ENCODE data around the gene KCNIP1.

The KCNIP1 gene

GRCh38 chr5:170632985-170633234, 129.1 kb downstream of the KCNIP1 start:
- H3K4me3 Mint-ChIP-seq, result peak overlapping the region; percentile 88
- peaks cover 1% of the 10 kb centered on the region for H3K27me3 Mint-ChIP-seq
- no peak overlapping the region for H3K27ac Mint-ChIP-seq
- H3K36me3 Mint-ChIP-seq, result no peaks in the 10 kb centered on the region
- peaks cover 18% of the 10 kb centered on the region for H3K4me1 Mint-ChIP-seq (ENCODE audit: low read depth)
- H3K9me3 Mint-ChIP-seq (ENCODE audit: low read depth), result no peaks in the 10 kb centered on the region

DNA sequence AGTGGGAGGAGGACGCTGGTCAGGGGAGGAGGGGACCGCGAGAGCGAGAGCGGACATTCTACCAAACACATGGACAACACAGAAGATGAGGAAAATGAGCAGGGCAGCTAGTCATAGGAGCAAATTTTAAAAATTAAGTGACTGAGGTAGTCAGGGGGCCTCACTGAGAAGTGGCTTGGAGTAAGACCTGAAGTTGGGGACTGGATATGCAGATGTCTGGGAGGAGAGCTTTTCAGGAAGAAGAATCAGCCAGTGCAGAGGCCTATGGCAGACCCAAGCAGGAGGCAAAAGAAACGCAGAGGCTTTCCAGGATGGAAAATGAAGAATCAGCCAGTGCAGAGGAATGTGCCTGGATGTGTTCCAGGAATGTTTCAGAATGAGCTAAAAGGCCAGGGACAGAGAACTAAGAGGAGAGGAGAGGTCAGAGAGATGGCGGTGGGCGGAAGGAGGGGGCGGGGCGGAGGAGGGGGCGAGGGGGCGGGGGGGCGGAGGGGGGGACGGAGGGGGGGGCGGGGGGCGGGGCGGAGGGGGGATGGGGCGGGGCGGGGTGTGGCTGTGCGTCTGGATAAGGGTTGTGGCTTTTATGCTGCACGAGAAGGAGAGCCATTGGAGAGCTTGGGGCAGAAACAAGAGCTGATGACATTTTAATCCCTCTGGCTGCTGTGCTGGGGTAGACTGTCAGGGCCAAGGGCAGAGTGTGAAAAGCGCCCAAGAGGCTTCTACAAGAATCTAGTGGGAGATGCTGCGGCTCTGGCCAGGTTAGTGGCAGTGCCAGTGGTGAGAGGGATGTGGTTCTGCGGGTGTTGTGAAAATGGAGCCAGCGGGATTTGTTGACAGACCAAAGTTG, 129.6 kb downstream of the KCNIP1 start:
- Mint-ChIP-seq H3K4me3 (peak overlapping the region; percentile 88), H3K36me3 (no peaks in the 10 kb centered on the region), H3K27ac (no peak overlapping the region), H3K9me3 (ENCODE audit: low read depth) (no peaks in the 10 kb centered on the region), H3K27me3 (peaks cover 1% of the 10 kb centered on the region), H3K4me1 (ENCODE audit: low read depth) (peaks cover 18% of the 10 kb centered on the region)

- Mint-ChIP-seq H3K36me3 (no peaks in the 10 kb centered on the region), H3K27me3 (peaks cover 1% of the 10 kb centered on the region), H3K4me3 (peak overlapping the region; percentile 64), H3K9me3 (ENCODE audit: low read depth) (no peaks in the 10 kb centered on the region), H3K27ac (no peak overlapping the region), H3K4me1 (ENCODE audit: low read depth) (peaks cover 18% of the 10 kb centered on the region)
These were observed 130.6 kb downstream of the KCNIP1 start for GRCh38 chr5:170634256-170634990.

- Mint-ChIP-seq H3K36me3 (no peaks in the 10 kb centered on the region), H3K9me3 (ENCODE audit: low read depth) (no peaks in the 10 kb centered on the region), H3K4me3 (no peak overlapping the region), H3K4me1 (ENCODE audit: low read depth) (peaks cover 18% of the 10 kb centered on the region), H3K27me3 (peaks cover 1% of the 10 kb centered on the region), H3K27ac (no peak overlapping the region)
These were observed 131.9 kb downstream of the KCNIP1 start for GRCh38 chr5:170635706-170636105.

DNA sequence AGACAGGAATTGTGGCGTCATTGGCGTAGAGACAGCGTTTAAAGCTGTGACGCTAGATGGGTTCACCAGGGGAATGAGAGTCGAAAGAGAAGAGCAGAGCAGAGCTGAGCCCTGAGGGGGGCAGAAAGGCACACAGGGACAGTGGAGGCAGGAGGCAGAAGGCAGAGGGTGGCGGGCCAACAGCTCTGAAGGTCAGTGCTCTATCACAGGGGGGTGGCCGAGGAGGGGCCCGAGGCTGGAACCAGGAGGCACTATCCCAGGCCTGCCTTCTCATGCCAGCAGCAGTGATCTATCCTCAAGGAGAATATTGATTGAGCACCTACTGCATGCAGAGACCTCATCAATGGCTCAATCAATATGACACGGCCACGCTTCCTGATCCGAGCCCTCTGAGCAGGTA, 132.4 kb downstream of the KCNIP1 start:
- Mint-ChIP-seq H3K27ac (no peak overlapping the region), H3K9me3 (ENCODE audit: low read depth) (no peaks in the 10 kb centered on the region), H3K36me3 (no peaks in the 10 kb centered on the region)

DNA sequence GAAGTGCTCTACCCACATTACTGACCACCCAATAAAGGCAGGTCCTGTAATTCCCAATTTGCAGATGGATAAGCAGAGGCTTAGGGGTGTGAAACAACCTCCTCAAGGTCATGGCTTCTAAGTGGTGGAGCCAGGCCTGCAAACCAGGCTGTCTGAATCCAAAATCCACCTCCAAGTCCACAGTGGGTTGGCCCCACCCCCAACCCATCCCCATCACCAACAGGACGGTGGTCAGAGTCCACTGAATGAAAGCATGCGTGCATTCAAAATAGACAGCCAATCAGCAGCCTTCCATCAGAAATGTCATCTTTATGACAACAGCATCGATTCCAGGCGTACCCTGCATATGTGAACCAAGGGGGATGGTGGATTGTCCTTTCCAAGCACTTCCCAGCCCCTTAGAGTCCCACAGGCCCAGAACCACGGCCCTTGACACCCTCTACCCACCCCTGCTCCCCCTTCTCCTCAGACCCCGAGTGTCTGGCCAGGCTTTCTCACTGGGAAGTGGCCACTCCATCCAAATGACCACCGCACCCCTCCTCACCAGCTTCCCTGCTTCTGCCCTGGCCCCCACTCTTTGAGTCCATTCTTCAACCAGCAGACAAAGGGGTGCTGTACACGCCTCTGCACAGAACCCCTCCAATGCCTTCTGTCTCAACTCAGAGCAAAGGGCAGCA, 133.1 kb downstream of the KCNIP1 start:
- Mint-ChIP-seq H3K4me1 (ENCODE audit: low read depth) (peaks cover 18% of the 10 kb centered on the region), H3K27ac (no peak overlapping the region)

More for the DNA sequence above, 132.4 kb downstream of the KCNIP1 start:
- H3K4me3 Mint-ChIP-seq, result no peak overlapping the region
- H3K27me3 Mint-ChIP-seq, result peaks cover 1% of the 10 kb centered on the region
- peaks cover 18% of the 10 kb centered on the region for H3K4me1 Mint-ChIP-seq (ENCODE audit: low read depth)

DNA sequence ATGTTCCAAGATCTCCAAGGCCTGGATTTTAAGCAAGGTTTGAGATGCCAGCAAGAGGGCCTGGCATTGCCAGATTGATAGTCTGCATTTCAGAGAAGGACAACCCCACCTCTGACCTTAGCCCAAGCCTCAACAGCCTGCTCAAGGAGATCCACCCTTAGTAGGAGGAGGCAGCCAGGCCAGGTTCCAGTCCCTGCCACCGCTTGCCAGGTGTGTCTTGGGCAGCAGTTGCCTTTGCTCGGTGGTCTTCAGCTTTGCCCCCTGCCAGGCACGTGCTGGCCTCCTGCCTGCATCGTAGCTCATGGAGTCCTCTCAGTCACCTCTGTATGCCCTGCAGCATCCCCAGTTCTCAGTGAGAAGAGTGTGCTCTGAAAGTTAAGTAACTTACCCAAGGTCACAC, 134.2 kb downstream of the KCNIP1 start:
- H3K4me1 Mint-ChIP-seq (ENCODE audit: low read depth), result peaks cover 14% of the 10 kb centered on the region
- no peaks in the 10 kb centered on the region for H3K9me3 Mint-ChIP-seq (ENCODE audit: low read depth)
- no peak overlapping the region for H3K4me3 Mint-ChIP-seq
- no peaks in the 10 kb centered on the region for H3K36me3 Mint-ChIP-seq
- peaks cover 4% of the 10 kb centered on the region for H3K27me3 Mint-ChIP-seq
- H3K27ac Mint-ChIP-seq, result no peak overlapping the region

More for the DNA sequence above, 133.1 kb downstream of the KCNIP1 start:
- no peaks in the 10 kb centered on the region for H3K9me3 Mint-ChIP-seq (ENCODE audit: low read depth)
- peaks cover 1% of the 10 kb centered on the region for H3K27me3 Mint-ChIP-seq
- no peak overlapping the region for H3K4me3 Mint-ChIP-seq
- no peaks in the 10 kb centered on the region for H3K36me3 Mint-ChIP-seq

GRCh38 chr5:170638454-170639220, 134.8 kb downstream of the KCNIP1 start:
- Mint-ChIP-seq H3K36me3 (no peaks in the 10 kb centered on the region), H3K9me3 (ENCODE audit: low read depth) (no peaks in the 10 kb centered on the region), H3K27me3 (peaks cover 4% of the 10 kb centered on the region), H3K4me3 (no peak overlapping the region), H3K27ac (no peak overlapping the region), H3K4me1 (ENCODE audit: low read depth) (peaks cover 9% of the 10 kb centered on the region)

- H3K27ac Mint-ChIP-seq, result no peak overlapping the region
- no peaks in the 10 kb centered on the region for H3K36me3 Mint-ChIP-seq
- H3K27me3 Mint-ChIP-seq, result peaks cover 4% of the 10 kb centered on the region
These were observed 135.6 kb downstream of the KCNIP1 start for GRCh38 chr5:170639221-170639925.

GRCh38 chr5:170640731-170641588, 137.1 kb downstream of the KCNIP1 start:
- Mint-ChIP-seq H3K27ac (no peak overlapping the region), H3K4me1 (ENCODE audit: low read depth) (no peaks in the 10 kb centered on the region), H3K9me3 (ENCODE audit: low read depth) (no peaks in the 10 kb centered on the region), H3K27me3 (peaks cover 4% of the 10 kb centered on the region), H3K4me3 (no peak overlapping the region), H3K36me3 (no peaks in the 10 kb centered on the region)

More at GRCh38 chr5:170639221-170639925, 135.6 kb downstream of the KCNIP1 start:
- no peak overlapping the region for H3K4me3 Mint-ChIP-seq
- H3K9me3 Mint-ChIP-seq (ENCODE audit: low read depth), result no peaks in the 10 kb centered on the region
- peaks cover 2% of the 10 kb centered on the region for H3K4me1 Mint-ChIP-seq (ENCODE audit: low read depth)

DNA sequence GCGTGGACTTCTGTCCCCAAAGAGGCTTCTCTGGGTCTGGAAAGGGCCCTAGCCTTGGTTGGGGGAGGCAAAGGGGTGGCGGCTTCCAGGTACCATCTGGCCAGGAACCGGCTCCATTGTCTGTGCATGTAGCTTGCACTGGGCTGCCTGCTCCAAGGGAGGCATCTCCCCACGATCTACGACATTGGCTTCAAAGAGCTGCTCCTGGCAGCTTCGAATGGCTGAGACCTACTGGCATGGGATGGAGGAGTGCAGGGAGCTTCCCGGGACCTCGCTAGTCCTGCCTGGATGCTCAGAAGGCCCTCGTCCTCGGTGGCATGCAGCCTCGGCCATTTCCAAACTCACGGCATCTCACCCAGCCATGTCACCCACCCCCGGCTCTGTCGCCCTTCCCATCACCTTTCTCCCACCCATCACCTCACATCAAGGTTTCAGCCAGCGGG, 137.8 kb downstream of the KCNIP1 start:
- Mint-ChIP-seq H3K4me1 (ENCODE audit: low read depth) (no peaks in the 10 kb centered on the region), H3K9me3 (ENCODE audit: low read depth) (no peaks in the 10 kb centered on the region), H3K4me3 (no peak overlapping the region), H3K27ac (no peak overlapping the region), H3K27me3 (peaks cover 3% of the 10 kb centered on the region), H3K36me3 (no peaks in the 10 kb centered on the region)

GRCh38 chr5:170642066-170642735, 138.4 kb downstream of the KCNIP1 start:
- Mint-ChIP-seq H3K9me3 (ENCODE audit: low read depth) (no peaks in the 10 kb centered on the region), H3K4me3 (no peak overlapping the region), H3K36me3 (no peaks in the 10 kb centered on the region), H3K4me1 (ENCODE audit: low read depth) (no peaks in the 10 kb centered on the region), H3K27me3 (peaks cover 5% of the 10 kb centered on the region), H3K27ac (no peak overlapping the region)
